ENCODE results near the gene DHRSX. TPM values are rescaled to one million over a fixed set of nuclear protein-coding genes. Genes with fewer than 3 reads are reported as not detected.

The DHRSX gene
- total and polyA plus RNA-seq, 2 of the 13 experiments (the other 11 are each of a cell fraction or from before 2014, with no cell fraction given) = 15.5 to 24.3 TPM

DNA sequence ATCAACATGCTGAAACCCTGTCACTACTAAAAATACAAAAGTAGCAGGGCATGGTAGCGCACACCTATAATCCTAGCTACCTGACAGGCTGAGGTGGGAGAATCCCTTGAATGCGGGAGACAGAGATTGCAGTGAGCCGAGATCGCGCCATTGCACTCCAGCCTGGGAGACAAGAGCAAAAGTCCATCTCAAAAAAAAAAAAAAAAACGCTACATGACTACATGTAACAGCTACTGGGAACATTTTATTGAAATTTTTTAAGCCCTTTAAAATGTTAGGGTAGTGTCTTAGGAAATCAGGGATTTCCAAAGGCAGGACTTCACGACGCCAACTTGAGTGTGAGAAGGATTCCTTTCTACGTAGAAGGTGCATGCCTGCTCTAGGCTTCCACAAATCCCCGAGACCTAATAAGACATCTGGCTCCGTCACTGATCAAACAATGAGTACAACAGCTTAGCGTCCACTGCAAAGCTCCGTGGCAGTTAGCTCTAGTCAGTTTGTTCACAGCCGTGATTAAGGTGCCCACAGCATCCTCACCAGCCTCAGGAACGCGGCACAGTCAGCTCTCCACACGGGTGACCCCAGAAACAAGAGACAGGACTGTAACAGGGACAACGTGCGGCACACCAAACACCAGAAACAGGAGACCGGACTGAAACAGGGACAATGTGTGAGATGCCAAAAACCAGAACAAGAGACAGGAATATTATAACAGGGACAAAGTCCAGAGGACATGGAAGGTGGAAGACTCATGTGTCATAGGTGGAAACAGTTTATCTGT lies 33.7 kb downstream of the DHRSX start:
- Histone ChIP-seq H3K4me3 (replicated peaks in 1 of 3; ENCODE audit: insufficient read depth in 1 of 3, low read depth in 2 of 3, low read length in 3 of 3) (peak overlapping the region; percentile 40 to 65 (median 43); a peak in 5 of 6 replicates), H3K36me3 (replicated peaks in 1 of 2; ENCODE audit: control insufficient read depth in 1 of 2, insufficient read depth in 2 of 2, low read length in 2 of 2) (no peaks in the 10 kb centered on the region), H3K27me3 (ENCODE audit: control insufficient read depth in 1 of 2, insufficient read depth in 2 of 2, low read length in 2 of 2) (no peaks in the 10 kb centered on the region), H3K4me2 (ENCODE audit: low read depth, low read length) (peak overlapping the region; percentile 90), H3K9ac (ENCODE audit: insufficient read depth, low read depth, low read length) (peak overlapping the region; percentile 62), H4K20me1 (ENCODE audit: insufficient read depth, low read length) (peaks cover 10% of the 10 kb centered on the region; the same call in 1 of the 2 replicates), H2AFZ (ENCODE audit: low read length) (no peak overlapping the region), H3K79me2 (ENCODE audit: insufficient read depth, low read length) (peaks cover 32% of the 10 kb centered on the region), H3K27ac (ENCODE audit: extremely low read length, insufficient read depth, low read length) (peak overlapping the region; percentile 75), H3K4me1 (ENCODE audit: insufficient read depth, low read length) (peaks cover 27% of the 10 kb centered on the region), H3K9me3 (ENCODE audit: low read length) (no peaks in the 10 kb centered on the region)
- peak; percentile 71 for FAIRE-seq
- DNase-seq (ENCODE audit: low spot score) = peak; percentile 53
- WGBS (ENCODE audit: low lambda C conversion rate) = 8% methylated on average over 20 of the region's 20 CpGs
- intact Hi-C loops (cut with micrococcal nuclease; ENCODE audit: unreplicated experiment) (loop anchor here (5.0 kb wide), 1 partner anchor 65 kb away; no protein-coding TSS in a partner anchor), in situ Hi-C loops (cut with HindIII; ENCODE audit: extremely low pct_ligation_motif_present, low pct_unique_long_range_greater_than_20kb) (no loop called here)
- CTCF ChIA-PET (ENCODE audit: low intra/inter-chr PET ratio, low total read pairs) = no interaction called here
- no TSS peak for BruUV-seq (replicated peaks)
- peak; percentile 80 for ATAC-seq
- POLR2A ChIA-PET = no interaction called here
- TF ChIP-seq AHR (CRISPR knock-in tag; IDR thresholded peaks at IDR 0.05) (no peak), ZNF20 (CRISPR knock-in tag; IDR thresholded peaks at IDR 0.05) (no peak), POLR2AphosphoS5 (IDR thresholded peaks at IDR 0.05; ENCODE audit: low read depth, low read length) (no peak), KDM3A (CRISPR knock-in tag; IDR thresholded peaks at IDR 0.05; ENCODE audit: low read depth) (no peak), MAFK (conservative IDR thresholded peaks at IDR 0.05 in 1 of 2, IDR thresholded peaks at IDR 0.05 in 1 of 2; ENCODE audit: low read length in 2 of 2) (no peak), HNF4A (CRISPR knock-in tag; IDR thresholded peaks at IDR 0.05) (peak; percentile 35; the same call in 1 of the 2 replicates), SAP130 (CRISPR knock-in tag; IDR thresholded peaks at IDR 0.05; ENCODE audit: low read depth) (peak; percentile 16), TOPORS (CRISPR knock-in tag; IDR thresholded peaks at IDR 0.05) (no peak), SMAD3 (CRISPR knock-in tag; IDR thresholded peaks at IDR 0.05) (no peak), ZNF350 (CRISPR knock-in tag; IDR thresholded peaks at IDR 0.05; ENCODE audit: borderline replicate concordance, low read depth) (no peak), RFX3 (CRISPR knock-in tag; IDR thresholded peaks at IDR 0.05) (no peak), ARID2 (CRISPR knock-in tag; IDR thresholded peaks at IDR 0.05; ENCODE audit: borderline replicate concordance) (no peak), TARDBP (CRISPR knock-in tag; IDR thresholded peaks at IDR 0.05) (0 out of 2 replicates have a peak, but pooled peaks have one; percentile 36), GATAD2A (CRISPR knock-in tag; IDR thresholded peaks at IDR 0.05) (peak; percentile 29; the same call in 1 of the 2 replicates), HMG20A (CRISPR knock-in tag; IDR thresholded peaks at IDR 0.05; ENCODE audit: borderline replicate concordance) (no peak), IRF2 (CRISPR knock-in tag; IDR thresholded peaks at IDR 0.05) (0 out of 2 replicates have a peak, but pooled peaks have one; percentile 20), ZMYM4 (CRISPR knock-in tag; IDR thresholded peaks at IDR 0.05) (0 out of 2 replicates have a peak, but pooled peaks have one; percentile 7), BORCS8-MEF2B (CRISPR knock-in tag; IDR thresholded peaks at IDR 0.05) (no peak), ZNF263 (CRISPR knock-in tag; IDR thresholded peaks at IDR 0.05) (no peak)
- TF ChIP-seq, protein P1, sequence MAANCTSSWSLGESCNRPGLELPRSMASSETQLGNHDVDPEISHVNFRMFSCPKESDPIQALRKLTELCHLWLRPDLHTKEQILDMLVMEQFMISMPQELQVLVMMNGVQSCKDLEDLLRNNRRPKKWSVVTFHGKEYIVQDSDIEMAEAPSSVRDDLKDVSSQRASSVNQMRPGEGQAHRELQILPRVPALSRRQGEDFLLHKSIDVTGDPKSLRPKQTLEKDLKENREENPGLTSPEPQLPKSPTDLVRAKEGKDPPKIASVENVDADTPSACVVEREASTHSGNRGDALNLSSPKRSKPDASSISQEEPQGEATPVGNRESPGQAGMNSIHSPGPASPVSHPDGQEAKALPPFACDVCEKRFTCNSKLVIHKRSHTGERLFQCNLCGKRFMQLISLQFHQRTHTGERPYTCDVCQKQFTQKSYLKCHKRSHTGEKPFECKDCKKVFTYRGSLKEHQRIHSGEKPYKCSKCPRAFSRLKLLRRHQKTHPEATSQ (CRISPR knock-in tag; IDR thresholded peaks at IDR 0.05; ENCODE audit: borderline replicate concordance) = no peak
- TF ChIP-seq, protein P2, sequence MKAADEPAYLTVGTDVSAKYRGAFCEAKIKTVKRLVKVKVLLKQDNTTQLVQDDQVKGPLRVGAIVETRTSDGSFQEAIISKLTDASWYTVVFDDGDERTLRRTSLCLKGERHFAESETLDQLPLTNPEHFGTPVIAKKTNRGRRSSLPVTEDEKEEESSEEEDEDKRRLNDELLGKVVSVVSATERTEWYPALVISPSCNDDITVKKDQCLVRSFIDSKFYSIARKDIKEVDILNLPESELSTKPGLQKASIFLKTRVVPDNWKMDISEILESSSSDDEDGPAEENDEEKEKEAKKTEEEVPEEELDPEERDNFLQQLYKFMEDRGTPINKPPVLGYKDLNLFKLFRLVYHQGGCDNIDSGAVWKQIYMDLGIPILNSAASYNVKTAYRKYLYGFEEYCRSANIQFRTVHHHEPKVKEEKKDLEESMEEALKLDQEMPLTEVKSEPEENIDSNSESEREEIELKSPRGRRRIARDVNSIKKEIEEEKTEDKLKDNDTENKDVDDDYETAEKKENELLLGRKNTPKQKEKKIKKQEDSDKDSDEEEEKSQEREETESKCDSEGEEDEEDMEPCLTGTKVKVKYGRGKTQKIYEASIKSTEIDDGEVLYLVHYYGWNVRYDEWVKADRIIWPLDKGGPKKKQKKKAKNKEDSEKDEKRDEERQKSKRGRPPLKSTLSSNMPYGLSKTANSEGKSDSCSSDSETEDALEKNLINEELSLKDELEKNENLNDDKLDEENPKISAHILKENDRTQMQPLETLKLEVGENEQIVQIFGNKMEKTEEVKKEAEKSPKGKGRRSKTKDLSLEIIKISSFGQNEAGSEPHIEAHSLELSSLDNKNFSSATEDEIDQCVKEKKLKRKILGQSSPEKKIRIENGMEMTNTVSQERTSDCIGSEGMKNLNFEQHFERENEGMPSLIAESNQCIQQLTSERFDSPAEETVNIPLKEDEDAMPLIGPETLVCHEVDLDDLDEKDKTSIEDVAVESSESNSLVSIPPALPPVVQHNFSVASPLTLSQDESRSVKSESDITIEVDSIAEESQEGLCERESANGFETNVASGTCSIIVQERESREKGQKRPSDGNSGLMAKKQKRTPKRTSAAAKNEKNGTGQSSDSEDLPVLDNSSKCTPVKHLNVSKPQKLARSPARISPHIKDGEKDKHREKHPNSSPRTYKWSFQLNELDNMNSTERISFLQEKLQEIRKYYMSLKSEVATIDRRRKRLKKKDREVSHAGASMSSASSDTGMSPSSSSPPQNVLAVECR (CRISPR knock-in tag; IDR thresholded peaks at IDR 0.05; ENCODE audit: borderline replicate concordance) = 0 out of 2 replicates have a peak, but pooled peaks have one; percentile 30

Data from HepG2 (cell line).